GM23338 (cell line): ENCODE data around the gene MYO1G. TPM values are rescaled to one million over a fixed set of nuclear protein-coding genes. Genes with fewer than 3 reads are reported as not detected.

Experiments used
- ATAC-seq: fragments of 200-7000 bp; cut with Tn5 transposase; 3 replicates; pipeline ENCODE4 v1.9.1; 2020
- DNase-seq: peaks from one replicate; pipeline ENCODE4 v3.0.0-alpha.2; 2015; ENCODE audit warnings: low spot score
- H2AFZ ChIP-seq: fragments of 200-600 bp; sonication (generic); 2 replicates; pipeline ENCODE4 v1.8.0; 2016; ENCODE audit warnings: antibody characterized with exemption, mild to moderate bottlenecking, moderate library complexity
- H3F3A ChIP-seq: fragments of 200-600 bp; sonication (generic); replicated peaks from 2 replicates; pipeline ENCODE4 v1.8.0; 2017; ENCODE audit warnings: antibody characterized with exemption, mixed run types, low read depth
- H3K27ac ChIP-seq: fragments of 200-600 bp; sonication (generic); 2 replicates; pipeline ENCODE4 v1.6.1; 2016; ENCODE audit warnings: low read depth
- H3K27me3 ChIP-seq: fragments of 200-600 bp; sonication (generic); 2 replicates; pipeline ENCODE4 v1.8.0; 2016; ENCODE audit warnings: mild to moderate bottlenecking, mixed run types, moderate library complexity; ENCODE audit not compliant: insufficient read depth
- H3K36me3 ChIP-seq: fragments of 200-600 bp; sonication (generic); 2 replicates; pipeline ENCODE4 v1.8.0; 2016; ENCODE audit warnings: mild to moderate bottlenecking; ENCODE audit not compliant: insufficient read depth
- H3K4me1 ChIP-seq: fragments of 200-600 bp; sonication (generic); 2 replicates; pipeline ENCODE4 v1.8.0; 2016; ENCODE audit warnings: mild to moderate bottlenecking, moderate library complexity; ENCODE audit not compliant: insufficient read depth
- H3K4me2 ChIP-seq: fragments of 200-600 bp; sonication (generic); 2 replicates; pipeline ENCODE4 v1.7.1; 2017; ENCODE audit warnings: mixed run types
- H3K4me3 ChIP-seq: fragments of 200-600 bp; sonication (generic); 2 replicates; pipeline ENCODE4 v1.6.1; 2016; ENCODE audit warnings: mixed run types
- H3K79me2 ChIP-seq: fragments of 200-600 bp; sonication (generic); replicated peaks from 2 replicates; pipeline ENCODE4 v1.8.0; 2017; ENCODE audit warnings: mild to moderate bottlenecking; ENCODE audit not compliant: insufficient read depth
- H3K9me2 ChIP-seq: fragments of 200-600 bp; sonication (generic); 2 replicates; pipeline ENCODE4 v1.8.0; 2017; ENCODE audit not compliant: insufficient read depth
- H4K20me1 ChIP-seq: fragments of 200-600 bp; sonication (generic); replicated peaks from 2 replicates; pipeline ENCODE4 v1.8.0; 2017; ENCODE audit warnings: mild to moderate bottlenecking; ENCODE audit not compliant: insufficient read depth
- H3K27ac Mint-ChIP-seq: 2 replicates; pipeline ENCODE4 v1.8.0; 2020; ENCODE audit warnings: inconsistent platforms, mild to moderate bottlenecking, moderate library complexity, mixed read lengths
- H3K27me3 Mint-ChIP-seq: 3 replicates; pipeline ENCODE4 v1.8.0; 2022; ENCODE audit warnings: low read depth, mild to moderate bottlenecking, moderate library complexity, mixed read lengths, inconsistent platforms; ENCODE audit not compliant: insufficient read depth, poor library complexity
- H3K36me3 Mint-ChIP-seq: 3 replicates; pipeline ENCODE4 v1.8.0; 2021; ENCODE audit warnings: low read depth, mild to moderate bottlenecking, inconsistent platforms, moderate library complexity, mixed read lengths
- H3K4me1 Mint-ChIP-seq: 3 replicates; pipeline ENCODE4 v1.8.0; 2020; ENCODE audit warnings: mild to moderate bottlenecking, inconsistent platforms, mixed read lengths
- H3K4me3 Mint-ChIP-seq: 3 replicates; pipeline ENCODE4 v1.8.0; 2021; ENCODE audit warnings: moderate library complexity, mild to moderate bottlenecking, inconsistent platforms, mixed read lengths
- H3K9me3 Mint-ChIP-seq: 3 replicates; pipeline ENCODE4 v1.8.0; 2020; ENCODE audit warnings: moderate library complexity, mild to moderate bottlenecking, inconsistent platforms, mixed read lengths
- CREB1 ChIP-seq: fragments of 250-450 bp; sonication (Bioruptor Pico); IDR thresholded peaks from 2 replicates; pipeline ENCODE4 v1.5.0; 2020; ENCODE audit warnings: low read depth, mild to moderate bottlenecking, moderate library complexity
- CTCF ChIP-seq, 2 experiments: fragments of 200-600 bp in 1 of 2; sonication (generic) in 1 of 2; conservative IDR thresholded peaks; 2 replicates each; pipeline versions ENCODE4 v1.5.1 to v1.6.1; 2016 to 2017; ENCODE audit warnings: antibody characterized with exemption in 2 of 2, low read depth in 2 of 2, mild to moderate bottlenecking in 2 of 2, moderate library complexity in 1 of 2
- ETS1 ChIP-seq: IDR thresholded peaks from 2 replicates; pipeline ENCODE4 v1.6.1; 2016; ENCODE audit warnings: antibody characterized with exemption
- EZH2 ChIP-seq: fragments of 200-600 bp; sonication (generic); IDR thresholded peaks from one replicate; pipeline ENCODE4 v1.8.0; 2017; ENCODE audit warnings: antibody characterized with exemption, mild to moderate bottlenecking, low read depth; ENCODE audit not compliant: unreplicated experiment
- EZH2phosphoT487 ChIP-seq: fragments of 200-600 bp; sonication (generic); IDR thresholded peaks from one replicate; pipeline ENCODE4 v1.8.1; 2018; ENCODE audit warnings: antibody characterized with exemption; ENCODE audit not compliant: unreplicated experiment
- JUNB ChIP-seq: IDR thresholded peaks from one replicate; pipeline ENCODE4 v1.6.1; 2016; ENCODE audit warnings: antibody characterized with exemption; ENCODE audit not compliant: unreplicated experiment
- NANOG ChIP-seq: IDR thresholded peaks from 2 replicates; pipeline ENCODE4 v1.6.1; 2016; ENCODE audit warnings: antibody characterized with exemption, borderline replicate concordance
- POLR2AphosphoS5 ChIP-seq: IDR thresholded peaks from 2 replicates; pipeline ENCODE4 v1.6.1; 2016; ENCODE audit warnings: antibody characterized with exemption, low read depth
- STAT1 ChIP-seq: IDR thresholded peaks from one replicate; pipeline ENCODE4 v1.6.1; 2016; ENCODE audit warnings: antibody characterized with exemption; ENCODE audit not compliant: unreplicated experiment
- ZNF114 ChIP-seq: fragments of 250-450 bp; sonication (Bioruptor Pico); IDR thresholded peaks from 2 replicates; pipeline ENCODE4 v1.5.0; 2020; ENCODE audit warnings: mild to moderate bottlenecking, moderate library complexity
- ZNF331 ChIP-seq: fragments of 250-450 bp; sonication (Bioruptor Pico); IDR thresholded peaks from 2 replicates; pipeline ENCODE4 v1.5.0; 2020; ENCODE audit warnings: low read depth, mild to moderate bottlenecking, moderate library complexity
- long read RNA-seq: library from polyadenylated mRNA; unstranded; transcript quantifications from one replicate; pipeline ENCODE4 v2.0.0, GENCODE V29; 2020; ENCODE audit not compliant: unreplicated experiment
- polyA plus RNA-seq: library from polyadenylated mRNA; unstranded; fragments of >200 nt; fragmentation: Nextera tagmentation; extraction: Ambion mirVana; gene quantifications from 2 replicates; pipeline ENCODE4 v1.2.1, GENCODE V29; 2016
- total RNA-seq: library from RNA; depleted of rRNA; stranded (reverse); fragments of >200 nt; shearing (Covaris generic); gene quantifications from 2 replicates; pipeline ENCODE4 v1.2.3, GENCODE V29; 2014; rRNA removed

MYO1G gene
- 0.08 and 0.10 TPM in 2 replicates for total RNA-seq
- polyA plus RNA-seq, result 0.11 and 0.31 TPM in 2 replicates
- long read RNA-seq, result 0 reads

GRCh38 chr7:44978511-44979366 is at the start of gene MYO1G:
Gene MYO1G (minus strand): TSS chr7:44979015. CDS start chr7:44978961, 54 bp downstream.
- Mint-ChIP-seq H3K4me3 (no peak within 1 kb of the TSS), H3K4me1 (no peaks in the 10 kb centered on the region; the same call in 2 of the 3 replicates), H3K27ac (no peak within 1 kb of the TSS), H3K9me3 (no peaks in the 10 kb centered on the region), H3K27me3 (peaks cover 11% of the 10 kb centered on the region), H3K36me3 (peaks cover 35% of the 10 kb centered on the region)
- peaks cover 19% of the 10 kb centered on the region for H3K36me3 ChIP-seq
- H3K4me3 ChIP-seq, result no peak within 1 kb of the TSS
- H2AFZ ChIP-seq, result no peak within 1 kb of the TSS
- no peaks in the 10 kb centered on the region for H3K79me2 ChIP-seq
- H3K4me2 ChIP-seq, result no peak within 1 kb of the TSS
- DNase-seq, result no peak
- peak within 1 kb of the TSS; percentile 42; the same call in 1 of the 2 replicates for H3K27ac ChIP-seq
- H3F3A ChIP-seq, result peaks cover 26% of the 10 kb centered on the region
- H3K9me2 ChIP-seq, result no peaks in the 10 kb centered on the region
- no peaks in the 10 kb centered on the region for H3K27me3 ChIP-seq
- no peaks in the 10 kb centered on the region for H3K4me1 ChIP-seq
- TF ChIP-seq POLR2AphosphoS5 (no peak), STAT1 (no peak), EZH2 (no peak), ZNF114 (CRISPR knock-in tag) (no peak), ZNF331 (CRISPR knock-in tag) (no peak), CREB1 (CRISPR knock-in tag) (no peak), EZH2phosphoT487 (no peak), NANOG (no peak), CTCF (conservative IDR thresholded peaks at IDR 0.05; ENCODE audit: low read depth in 2 of 2) (no peak), ETS1 (no peak), JUNB (no peak)
- no peak for ATAC-seq
- H4K20me1 ChIP-seq, result peaks cover 8% of the 10 kb centered on the region; the same call in 1 of the 2 replicates
